HCT116 (cell line): ENCODE results near the gene WDR64.

Source experiments
- CBX3 ChIP-seq: IDR thresholded peaks from 2 replicates; pipeline ENCODE4 v1.6.1; 2012; ENCODE audit warnings: low read depth
- CEBPB ChIP-seq: IDR thresholded peaks from 2 replicates; pipeline ENCODE4 v1.6.1; 2012; ENCODE audit warnings: low read depth
- EGR1 ChIP-seq: IDR thresholded peaks from 2 replicates; pipeline ENCODE4 v1.6.1; 2012; ENCODE audit warnings: low read depth
- EZH2 ChIP-seq: fragments of 200-600 bp; sonication (generic); IDR thresholded peaks from 2 replicates; pipeline ENCODE4 v1.6.1; 2017; ENCODE audit warnings: antibody characterized with exemption, mixed run types
- POLR2A ChIP-seq: IDR thresholded peaks from 2 replicates; pipeline ENCODE4 v1.7.0; 2011; ENCODE audit warnings: borderline replicate concordance; ENCODE audit not compliant: insufficient read depth, insufficient read length; ENCODE audit errors: extremely low read depth
- RAD21 ChIP-seq: IDR thresholded peaks from 2 replicates; pipeline ENCODE4 v1.6.1; 2012; ENCODE audit warnings: low read depth, mild to moderate bottlenecking
- SP1 ChIP-seq: IDR thresholded peaks from 2 replicates; pipeline ENCODE4 v1.6.1; 2012; ENCODE audit warnings: low read depth
- ZNF274 ChIP-seq: fragments of 200-500 bp; sonication (Bioruptor generic); IDR thresholded peaks from 2 replicates; pipeline ENCODE4 v1.6.1; 2014; ENCODE audit warnings: mild to moderate bottlenecking, low read depth, low read length, inconsistent platforms
- TF ChIP-seq, protein P1 (sequence below), 3 experiments: fragments of 200-600 bp in 1 of 3; sonication (generic) in 1 of 3; IDR thresholded peaks in 2 of 3; conservative IDR thresholded peaks in 1 of 3; 2 replicates each; pipeline ENCODE4 v1.5.1; 2012 to 2017; ENCODE audit warnings: low read depth in 2 of 3, low read length in 2 of 3, antibody characterized with exemption in 1 of 3, borderline replicate concordance in 1 of 3, control low read depth in 1 of 3, mild to moderate bottlenecking in 1 of 3, mixed read lengths in 1 of 3, mixed run types in 1 of 3, moderate library complexity in 1 of 3; ENCODE audit not compliant: insufficient read depth in 1 of 3
- TF ChIP-seq, protein P2 (sequence below): IDR thresholded peaks from 2 replicates; pipeline ENCODE4 v1.6.1; 2012
- TF ChIP-seq, protein P3 (sequence below): IDR thresholded peaks from 2 replicates; pipeline ENCODE4 v1.6.1; 2011; ENCODE audit warnings: mild to moderate bottlenecking, low read length, moderate library complexity; ENCODE audit not compliant: insufficient replicate concordance; ENCODE audit errors: extremely low read depth

DNA sequence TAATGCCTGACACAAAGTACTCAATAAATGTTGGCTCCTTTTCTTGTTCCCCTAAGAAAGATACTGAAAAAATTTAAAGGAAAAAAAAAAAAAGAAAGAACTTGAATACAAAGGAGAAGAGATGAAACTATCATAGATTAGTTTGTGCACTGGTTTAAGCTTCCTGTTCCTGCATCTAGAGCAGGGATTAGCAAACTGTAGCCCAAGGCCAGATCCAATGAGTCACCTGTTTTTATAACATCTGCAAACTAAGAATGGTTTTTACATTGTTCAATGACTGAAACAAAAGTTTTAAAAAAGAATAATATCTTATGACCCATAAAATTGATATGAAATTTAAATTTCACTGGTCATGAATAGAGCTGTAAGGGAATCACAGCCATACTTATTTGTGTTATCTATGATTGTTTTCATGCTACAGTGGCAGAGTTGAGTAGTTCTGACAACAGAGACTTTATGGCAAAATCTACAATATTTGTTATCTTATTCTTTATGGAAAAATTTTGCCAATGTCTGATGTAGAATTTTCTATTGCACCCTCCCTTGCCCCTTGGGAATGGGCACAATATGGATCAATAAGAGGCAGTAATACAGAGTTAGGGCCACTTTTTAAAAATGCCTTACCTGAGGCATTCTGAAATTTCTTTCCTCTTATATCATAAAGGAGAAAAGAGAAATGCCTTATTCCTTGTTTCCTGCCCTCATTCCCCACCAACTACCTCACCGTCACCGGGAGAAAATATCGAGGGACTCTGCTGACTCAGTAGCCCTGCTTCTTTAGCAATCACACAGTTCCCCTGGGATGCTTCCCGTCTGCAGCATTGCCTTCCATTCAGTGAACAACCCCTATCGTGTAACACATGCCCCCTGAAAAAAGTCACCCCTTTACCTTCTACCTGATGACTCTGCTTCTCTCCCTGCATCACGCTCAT is 50.6 kb downstream of the WDR64 start:
- TF ChIP-seq EZH2: no peak
- TF ChIP-seq RAD21: no peak
- TF ChIP-seq POLR2A: no peak
- no peak for TF ChIP-seq SP1
- TF ChIP-seq, protein P1, sequence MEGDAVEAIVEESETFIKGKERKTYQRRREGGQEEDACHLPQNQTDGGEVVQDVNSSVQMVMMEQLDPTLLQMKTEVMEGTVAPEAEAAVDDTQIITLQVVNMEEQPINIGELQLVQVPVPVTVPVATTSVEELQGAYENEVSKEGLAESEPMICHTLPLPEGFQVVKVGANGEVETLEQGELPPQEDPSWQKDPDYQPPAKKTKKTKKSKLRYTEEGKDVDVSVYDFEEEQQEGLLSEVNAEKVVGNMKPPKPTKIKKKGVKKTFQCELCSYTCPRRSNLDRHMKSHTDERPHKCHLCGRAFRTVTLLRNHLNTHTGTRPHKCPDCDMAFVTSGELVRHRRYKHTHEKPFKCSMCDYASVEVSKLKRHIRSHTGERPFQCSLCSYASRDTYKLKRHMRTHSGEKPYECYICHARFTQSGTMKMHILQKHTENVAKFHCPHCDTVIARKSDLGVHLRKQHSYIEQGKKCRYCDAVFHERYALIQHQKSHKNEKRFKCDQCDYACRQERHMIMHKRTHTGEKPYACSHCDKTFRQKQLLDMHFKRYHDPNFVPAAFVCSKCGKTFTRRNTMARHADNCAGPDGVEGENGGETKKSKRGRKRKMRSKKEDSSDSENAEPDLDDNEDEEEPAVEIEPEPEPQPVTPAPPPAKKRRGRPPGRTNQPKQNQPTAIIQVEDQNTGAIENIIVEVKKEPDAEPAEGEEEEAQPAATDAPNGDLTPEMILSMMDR (IDR thresholded peaks at IDR 0.05 in 2 of 3, conservative IDR thresholded peaks at IDR 0.05 in 1 of 3; ENCODE audit: borderline replicate concordance in 1 of 3, insufficient read depth in 1 of 3, low read depth in 2 of 3, low read length in 2 of 3): no peak
- no peak for TF ChIP-seq ZNF274
- TF ChIP-seq CEBPB: no peak
- TF ChIP-seq, protein P2, sequence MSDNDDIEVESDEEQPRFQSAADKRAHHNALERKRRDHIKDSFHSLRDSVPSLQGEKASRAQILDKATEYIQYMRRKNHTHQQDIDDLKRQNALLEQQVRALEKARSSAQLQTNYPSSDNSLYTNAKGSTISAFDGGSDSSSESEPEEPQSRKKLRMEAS: no peak
- no peak for TF ChIP-seq CBX3
- TF ChIP-seq EGR1: no peak
- TF ChIP-seq, protein P3, sequence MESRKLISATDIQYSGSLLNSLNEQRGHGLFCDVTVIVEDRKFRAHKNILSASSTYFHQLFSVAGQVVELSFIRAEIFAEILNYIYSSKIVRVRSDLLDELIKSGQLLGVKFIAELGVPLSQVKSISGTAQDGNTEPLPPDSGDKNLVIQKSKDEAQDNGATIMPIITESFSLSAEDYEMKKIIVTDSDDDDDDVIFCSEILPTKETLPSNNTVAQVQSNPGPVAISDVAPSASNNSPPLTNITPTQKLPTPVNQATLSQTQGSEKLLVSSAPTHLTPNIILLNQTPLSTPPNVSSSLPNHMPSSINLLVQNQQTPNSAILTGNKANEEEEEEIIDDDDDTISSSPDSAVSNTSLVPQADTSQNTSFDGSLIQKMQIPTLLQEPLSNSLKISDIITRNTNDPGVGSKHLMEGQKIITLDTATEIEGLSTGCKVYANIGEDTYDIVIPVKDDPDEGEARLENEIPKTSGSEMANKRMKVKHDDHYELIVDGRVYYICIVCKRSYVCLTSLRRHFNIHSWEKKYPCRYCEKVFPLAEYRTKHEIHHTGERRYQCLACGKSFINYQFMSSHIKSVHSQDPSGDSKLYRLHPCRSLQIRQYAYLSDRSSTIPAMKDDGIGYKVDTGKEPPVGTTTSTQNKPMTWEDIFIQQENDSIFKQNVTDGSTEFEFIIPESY: no peak
